Measurements from ENCODE around the gene CHD1. TPM values are rescaled to one million over a fixed set of nuclear protein-coding genes. Genes with fewer than 3 reads are reported as not detected.
A peak's percentile ranks its signal among the peaks of the same experiment; 100 is the strongest.

The CHD1 gene
- total RNA-seq, 2 experiments from 2014 or later, result 58.0 to 58.5 TPM

DNA sequence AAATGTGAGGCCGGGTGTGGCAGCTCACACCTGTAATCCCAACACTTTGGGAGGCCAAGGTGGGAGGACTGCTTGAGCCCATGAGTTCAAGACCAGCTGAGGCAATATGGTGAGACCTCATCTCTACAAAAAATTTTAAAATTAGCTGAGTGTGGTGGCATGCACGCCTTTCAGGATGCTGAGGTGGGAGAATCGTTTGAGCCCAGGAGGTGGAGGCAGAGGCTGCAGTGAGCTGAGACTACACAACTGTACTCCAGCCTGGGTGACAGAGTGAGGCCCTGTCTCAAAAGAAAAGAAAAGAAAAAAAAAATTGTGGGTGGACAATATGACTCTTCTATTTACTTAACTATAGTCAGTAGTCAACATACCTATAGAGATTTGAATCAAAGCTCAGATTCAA lies 4.8 kb downstream of the CHD1 start:
- Mint-ChIP-seq H3K27me3 (no peaks in the 10 kb centered on the region), H3K27ac (peak overlapping the region; percentile 63), H3K4me1 (peaks cover 50% of the 10 kb centered on the region), H3K36me3 (peaks cover 37% of the 10 kb centered on the region), H3K9me3 (no peaks in the 10 kb centered on the region), H3K4me3 (no peak overlapping the region)
- DNase-seq, result no peak

DNA sequence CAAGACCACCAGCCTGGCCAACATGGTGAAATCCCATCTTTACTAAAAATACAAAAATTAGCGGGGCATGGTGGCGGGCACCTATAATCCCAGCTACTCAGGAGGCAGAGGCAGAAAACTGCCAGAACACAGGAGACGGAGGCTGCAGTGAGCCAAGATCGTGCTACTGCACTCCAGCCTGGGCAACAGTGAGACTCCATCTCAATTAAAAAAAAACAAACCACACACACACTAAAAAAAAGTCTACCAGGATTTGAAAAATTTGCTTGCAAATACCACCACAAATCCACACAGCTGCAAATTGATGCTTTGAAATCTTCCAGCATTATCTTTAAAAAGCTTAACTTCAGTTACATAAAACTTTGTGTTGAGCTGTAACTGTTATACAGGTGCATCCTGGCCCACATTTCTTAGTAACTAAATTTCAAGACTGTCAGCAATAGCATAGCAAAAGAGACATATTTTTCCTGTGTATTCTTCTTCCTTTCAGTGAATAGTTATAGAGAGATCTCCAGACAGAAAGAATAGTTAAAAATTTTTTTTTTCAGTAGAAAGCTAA lies 6.8 kb downstream of the CHD1 start:
- no peaks in the 10 kb centered on the region for H3K27me3 Mint-ChIP-seq
- H3K9me3 Mint-ChIP-seq, result no peaks in the 10 kb centered on the region
- H3K27ac Mint-ChIP-seq, result peak overlapping the region; percentile 19
- peaks cover 65% of the 10 kb centered on the region for H3K4me1 Mint-ChIP-seq
- peak overlapping the region; percentile 9 for H3K4me3 Mint-ChIP-seq
- no peak for DNase-seq
- H3K36me3 Mint-ChIP-seq, result peaks cover 49% of the 10 kb centered on the region

DNA sequence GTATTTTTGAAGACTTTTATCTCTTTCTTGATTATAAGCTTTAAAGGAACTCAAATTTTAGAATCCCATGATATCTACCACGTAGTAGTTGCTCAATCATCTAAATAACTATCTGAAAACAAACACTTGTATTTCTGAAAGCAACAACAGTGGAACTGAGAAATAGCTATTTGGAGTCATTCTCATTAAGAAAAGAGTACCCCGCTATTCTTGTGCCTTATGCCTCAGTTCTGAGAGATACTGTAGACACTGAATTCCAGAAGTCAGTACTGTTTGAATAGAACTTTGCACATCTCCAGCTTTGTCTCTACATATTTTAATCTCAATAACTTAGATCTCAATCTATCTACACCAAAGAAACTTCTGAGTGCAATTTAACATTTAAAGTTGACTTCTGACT lies 11.4 kb downstream of the CHD1 start:
- H3K4me3 Mint-ChIP-seq, result no peak overlapping the region
- peaks cover 46% of the 10 kb centered on the region for H3K36me3 Mint-ChIP-seq
- peak overlapping the region; percentile 35 for H3K27ac Mint-ChIP-seq
- H3K4me1 Mint-ChIP-seq, result peaks cover 69% of the 10 kb centered on the region
- no peaks in the 10 kb centered on the region for H3K9me3 Mint-ChIP-seq
- DNase-seq, result no peak
- H3K27me3 Mint-ChIP-seq, result no peaks in the 10 kb centered on the region

DNA sequence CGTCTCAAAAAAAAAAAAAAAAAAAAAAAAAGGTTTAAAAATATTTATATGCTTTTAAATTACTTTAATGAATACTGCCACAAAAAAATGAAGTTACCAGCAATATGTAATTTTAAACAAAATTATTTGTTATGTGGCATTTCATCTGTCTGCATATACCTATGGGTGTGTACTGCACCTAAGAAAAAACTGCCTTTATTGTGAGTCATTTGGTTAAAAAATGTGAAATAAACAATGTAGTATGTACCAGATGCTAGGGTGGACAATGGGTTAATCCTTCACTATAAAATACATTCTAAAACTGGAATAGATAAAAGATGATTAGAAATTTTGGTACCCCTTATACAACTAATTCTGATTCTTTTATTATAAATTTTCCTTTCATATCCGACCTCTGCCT lies 12.3 kb downstream of the CHD1 start:
- Mint-ChIP-seq H3K9me3 (no peaks in the 10 kb centered on the region), H3K4me3 (no peak overlapping the region), H3K27me3 (no peaks in the 10 kb centered on the region), H3K4me1 (peaks cover 64% of the 10 kb centered on the region), H3K36me3 (peaks cover 39% of the 10 kb centered on the region), H3K27ac (no peak overlapping the region)
- DNase-seq, result no peak

GRCh38 chr5:98913911-98914310 lies 14.9 kb downstream of the CHD1 start:
- no peaks in the 10 kb centered on the region for H3K27me3 Mint-ChIP-seq
- H3K4me3 Mint-ChIP-seq, result no peak overlapping the region
- no peak overlapping the region for H3K27ac Mint-ChIP-seq
- peaks cover 33% of the 10 kb centered on the region for H3K36me3 Mint-ChIP-seq
- H3K4me1 Mint-ChIP-seq, result peaks cover 65% of the 10 kb centered on the region
- no peak for DNase-seq
- no peaks in the 10 kb centered on the region for H3K9me3 Mint-ChIP-seq

DNA sequence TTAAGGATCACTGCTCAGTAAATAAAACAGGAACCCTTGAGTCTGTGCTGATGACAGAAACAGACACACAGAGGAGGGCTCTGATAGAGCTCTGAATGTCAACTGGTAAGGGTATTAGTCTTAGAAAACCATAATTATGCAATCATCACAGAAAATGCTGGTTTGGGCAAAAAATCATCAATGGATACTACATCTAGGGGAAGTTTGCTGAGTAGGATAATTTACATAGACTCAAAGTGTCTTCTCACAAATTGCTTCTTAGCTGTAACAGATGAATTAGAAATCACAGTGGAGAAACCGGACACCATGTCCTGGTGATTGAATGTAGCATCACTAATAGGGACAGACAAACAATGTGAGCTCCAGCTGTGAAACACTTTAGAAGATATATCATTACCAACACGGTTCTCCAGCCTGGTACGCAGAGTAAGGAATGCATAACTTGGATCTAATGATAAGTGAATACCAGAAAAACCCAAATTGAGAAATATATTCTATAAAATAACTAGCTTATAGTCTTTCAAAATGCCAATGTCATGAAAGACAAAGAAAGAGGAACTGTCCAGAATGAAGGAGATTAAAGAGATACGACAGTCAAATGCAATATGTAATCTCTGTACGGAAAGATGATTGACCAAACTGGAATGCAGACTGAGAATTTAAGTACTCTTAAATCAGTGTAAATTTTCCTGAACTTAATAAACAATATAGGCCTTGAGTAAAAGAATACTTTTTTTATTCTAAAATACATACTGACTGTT lies 17.3 kb downstream of the CHD1 start:
- H3K4me3 Mint-ChIP-seq, result no peak overlapping the region
- peak overlapping the region; percentile 34 for H3K27ac Mint-ChIP-seq
- no peak for DNase-seq
- peaks cover 14% of the 10 kb centered on the region for H3K36me3 Mint-ChIP-seq
- peaks cover 53% of the 10 kb centered on the region for H3K4me1 Mint-ChIP-seq
- H3K9me3 Mint-ChIP-seq, result no peaks in the 10 kb centered on the region
- H3K27me3 Mint-ChIP-seq, result no peaks in the 10 kb centered on the region

DNA sequence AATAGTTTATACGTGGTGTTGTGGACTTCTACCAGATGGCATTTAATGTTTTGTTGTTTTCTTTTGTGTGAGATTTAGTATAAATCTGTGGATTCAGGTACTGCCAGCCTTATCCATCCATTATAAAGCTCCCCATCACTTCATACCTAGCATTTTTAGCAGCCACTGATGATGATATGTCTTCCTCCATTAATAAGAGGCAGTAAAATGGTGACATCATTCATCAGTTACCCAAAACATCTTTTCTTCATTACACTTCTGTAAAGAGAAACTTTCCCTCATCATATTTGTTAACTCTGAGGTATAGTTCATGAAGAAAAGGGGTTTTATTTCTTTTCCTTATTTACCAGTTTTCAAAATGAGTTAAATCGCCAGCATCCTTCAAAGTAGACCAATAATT lies 19.4 kb downstream of the CHD1 start:
- Mint-ChIP-seq H3K4me1 (peaks cover 51% of the 10 kb centered on the region), H3K27me3 (no peaks in the 10 kb centered on the region), H3K36me3 (peaks cover 11% of the 10 kb centered on the region), H3K9me3 (no peaks in the 10 kb centered on the region), H3K4me3 (no peak overlapping the region), H3K27ac (peak overlapping the region; percentile 46)
- DNase-seq, result no peak

DNA sequence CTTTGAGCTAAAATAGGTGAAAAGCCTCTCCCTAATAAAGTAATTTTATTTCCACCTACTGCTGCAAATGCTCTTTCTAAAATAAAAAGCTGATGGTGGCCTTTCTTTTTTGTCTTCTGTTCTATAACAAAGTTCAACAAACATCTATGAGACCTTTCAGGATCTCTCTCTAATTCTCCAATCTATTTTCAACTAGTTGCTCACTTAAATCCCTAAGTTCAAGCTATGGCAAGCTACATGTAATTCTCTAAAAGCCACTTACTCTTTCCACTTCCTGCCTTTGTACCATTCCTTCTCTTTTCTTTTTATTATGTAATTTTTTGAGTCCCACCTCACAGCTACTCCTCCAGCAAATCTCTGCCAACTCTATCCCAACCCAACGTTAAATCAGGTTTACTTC lies 20.9 kb downstream of the CHD1 start:
- Mint-ChIP-seq H3K4me3 (no peak overlapping the region), H3K36me3 (peaks cover 13% of the 10 kb centered on the region), H3K4me1 (peaks cover 46% of the 10 kb centered on the region), H3K9me3 (no peaks in the 10 kb centered on the region), H3K27me3 (no peaks in the 10 kb centered on the region), H3K27ac (peak overlapping the region; percentile 18)
- DNase-seq, result no peak

DNA sequence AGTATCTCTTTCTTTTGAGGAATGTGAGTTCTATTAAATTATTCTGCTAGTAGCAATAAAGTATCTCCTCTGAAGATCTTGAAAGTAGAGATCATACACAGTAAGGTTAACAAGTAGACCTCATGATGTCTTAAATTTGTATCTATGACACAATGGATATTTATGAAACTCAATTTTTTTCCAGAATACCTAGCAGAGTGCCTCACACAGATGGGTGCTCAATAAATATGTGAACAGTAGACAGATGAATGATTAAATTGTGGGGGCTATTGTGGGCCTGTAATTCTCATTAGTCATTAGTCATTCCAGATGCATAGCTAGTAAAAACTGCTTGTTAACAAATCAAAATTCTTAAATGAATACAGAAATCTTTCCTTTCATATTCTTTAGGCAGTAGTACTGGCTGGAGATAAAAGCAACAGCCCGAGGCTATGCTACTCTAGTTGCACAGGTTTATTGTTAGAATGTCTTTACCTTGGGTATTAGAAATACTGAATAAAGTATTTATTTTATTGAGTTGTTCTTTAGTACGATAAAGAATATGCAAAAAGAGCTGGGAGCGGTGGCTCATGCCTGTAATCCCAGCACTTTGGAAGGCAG lies 22.0 kb downstream of the CHD1 start:
- Mint-ChIP-seq H3K27ac (peak overlapping the region; percentile 6), H3K4me1 (peaks cover 43% of the 10 kb centered on the region), H3K36me3 (peaks cover 16% of the 10 kb centered on the region), H3K9me3 (no peaks in the 10 kb centered on the region), H3K27me3 (no peaks in the 10 kb centered on the region), H3K4me3 (no peak overlapping the region)
- DNase-seq, result no peak

DNA sequence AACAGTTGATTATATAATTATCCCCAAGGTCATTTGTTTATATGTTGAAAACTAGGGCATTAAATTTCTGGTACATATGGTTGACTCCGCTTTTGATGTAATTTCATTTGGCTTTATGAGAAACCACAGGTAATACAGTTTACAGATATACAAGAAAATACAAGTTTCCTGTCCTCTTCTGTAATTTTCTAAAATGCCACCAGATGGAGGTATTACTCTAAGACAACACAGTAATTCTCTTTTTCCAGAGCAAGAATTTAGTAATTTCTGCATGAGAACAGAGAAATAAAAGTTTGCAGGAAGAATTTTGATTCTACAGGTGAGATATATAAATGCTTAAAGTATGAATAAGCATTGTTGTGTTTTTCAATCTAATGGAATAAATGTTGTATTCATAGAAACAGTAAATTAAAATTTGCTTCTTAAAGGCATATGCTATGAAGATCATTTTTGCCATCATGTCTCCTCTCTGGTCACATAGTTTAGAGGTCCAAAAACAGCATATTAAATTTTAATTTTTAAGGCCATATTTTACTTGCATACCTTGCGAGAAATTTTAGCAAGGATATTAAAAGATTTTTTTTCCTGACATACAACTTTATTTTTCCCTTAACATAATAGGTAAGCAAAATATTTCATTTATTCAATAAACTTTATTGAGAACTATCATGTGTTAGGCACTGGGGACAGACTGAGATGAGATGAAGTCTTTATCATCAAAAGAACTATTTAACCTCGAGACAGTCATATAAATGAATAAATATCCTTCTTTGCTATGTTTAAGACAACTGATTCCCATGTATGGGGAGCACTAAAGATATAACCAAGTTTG lies 22.7 kb downstream of the CHD1 start:
- no peak overlapping the region for H3K4me3 Mint-ChIP-seq
- H3K36me3 Mint-ChIP-seq, result peaks cover 18% of the 10 kb centered on the region
- no peak for DNase-seq
- H3K9me3 Mint-ChIP-seq, result no peaks in the 10 kb centered on the region
- no peaks in the 10 kb centered on the region for H3K27me3 Mint-ChIP-seq
- peak overlapping the region; percentile 6 for H3K27ac Mint-ChIP-seq
- H3K4me1 Mint-ChIP-seq, result peaks cover 37% of the 10 kb centered on the region

- Mint-ChIP-seq H3K4me3 (no peak overlapping the region), H3K4me1 (peaks cover 31% of the 10 kb centered on the region), H3K27me3 (no peaks in the 10 kb centered on the region), H3K9me3 (no peaks in the 10 kb centered on the region), H3K36me3 (peaks cover 17% of the 10 kb centered on the region), H3K27ac (no peak overlapping the region)
- DNase-seq, result no peak
Observed at GRCh38 chr5:98904780-98905179, 24.0 kb downstream of the CHD1 start.

DNA sequence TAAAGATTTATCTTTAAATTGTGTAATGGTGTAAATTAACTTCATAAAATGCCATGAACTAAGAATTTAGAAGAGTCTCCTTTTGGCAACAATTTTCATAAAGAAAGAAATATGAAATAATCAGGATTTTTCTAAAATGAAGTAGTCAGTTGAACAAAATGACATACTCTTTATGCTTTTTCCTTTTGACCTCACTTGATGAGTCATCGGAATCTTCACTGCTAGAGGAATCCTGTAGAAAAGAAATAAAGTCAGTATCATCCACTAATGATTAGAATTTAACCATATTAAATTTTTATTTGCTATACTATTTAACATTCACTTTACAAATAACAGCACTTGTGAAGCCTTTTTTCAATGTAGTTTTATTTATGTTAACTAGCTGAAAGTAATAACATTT lies 26.1 kb downstream of the CHD1 start:
- Mint-ChIP-seq H3K27ac (no peak overlapping the region), H3K27me3 (no peaks in the 10 kb centered on the region), H3K36me3 (peaks cover 18% of the 10 kb centered on the region), H3K4me3 (no peak overlapping the region), H3K9me3 (no peaks in the 10 kb centered on the region), H3K4me1 (peaks cover 18% of the 10 kb centered on the region)
- no peak for DNase-seq

DNA sequence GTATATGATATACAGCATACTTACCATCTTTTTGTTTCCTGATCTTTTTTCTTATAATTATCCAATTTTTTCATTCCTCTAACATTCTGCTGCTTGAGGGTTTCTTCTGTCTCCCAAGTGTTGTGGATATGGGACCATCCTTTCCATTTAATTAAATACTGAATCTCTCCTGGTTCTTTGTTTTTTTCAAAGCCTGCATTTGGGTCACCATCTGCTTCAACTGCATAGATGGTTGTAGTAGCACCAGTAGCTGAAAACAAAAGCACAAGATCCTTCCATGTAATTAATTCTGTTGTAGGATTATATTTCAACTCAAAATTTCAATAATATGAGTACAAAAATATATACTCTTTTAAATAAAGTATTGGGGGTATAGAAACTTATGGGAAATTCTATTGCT lies 29.4 kb downstream of the CHD1 start:
- Mint-ChIP-seq H3K4me3 (no peak overlapping the region), H3K9me3 (no peaks in the 10 kb centered on the region), H3K36me3 (peaks cover 27% of the 10 kb centered on the region), H3K4me1 (peaks cover 2% of the 10 kb centered on the region), H3K27me3 (no peaks in the 10 kb centered on the region), H3K27ac (no peak overlapping the region)
- no peak for DNase-seq

GRCh38 chr5:98898743-98899142 lies 30.1 kb downstream of the CHD1 start:
- no peak overlapping the region for H3K27ac Mint-ChIP-seq
- no peak for DNase-seq
- H3K4me1 Mint-ChIP-seq, result peaks cover 2% of the 10 kb centered on the region
- H3K4me3 Mint-ChIP-seq, result no peak overlapping the region
- H3K9me3 Mint-ChIP-seq, result no peaks in the 10 kb centered on the region
- no peaks in the 10 kb centered on the region for H3K27me3 Mint-ChIP-seq
- H3K36me3 Mint-ChIP-seq, result peaks cover 26% of the 10 kb centered on the region

DNA sequence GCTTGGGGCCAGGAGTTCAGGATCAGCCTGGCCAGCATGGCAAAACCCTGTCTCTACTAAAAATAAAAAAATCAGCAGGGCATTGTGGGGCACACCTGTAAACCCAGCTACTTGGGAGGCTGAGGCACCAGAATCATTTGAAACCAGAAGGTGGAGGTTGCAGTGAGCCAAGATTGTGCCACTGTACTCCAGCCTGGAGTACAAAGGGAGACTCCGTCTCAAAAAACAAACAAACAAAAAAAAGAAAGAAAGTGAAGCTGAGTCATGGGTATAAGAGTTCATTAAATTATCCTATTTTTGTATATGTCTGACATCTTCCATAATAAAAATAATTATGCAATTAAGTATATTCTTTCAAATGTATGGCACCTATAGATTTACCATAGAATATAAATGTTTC lies 37.2 kb downstream of the CHD1 start:
- no peak for DNase-seq
- Mint-ChIP-seq H3K27me3 (no peaks in the 10 kb centered on the region), H3K27ac (no peak overlapping the region), H3K9me3 (no peaks in the 10 kb centered on the region), H3K4me3 (no peak overlapping the region), H3K36me3 (peaks cover 18% of the 10 kb centered on the region), H3K4me1 (no peaks in the 10 kb centered on the region)
